Tibial nerve (tissue), 3 donors: Measurements from ENCODE around the gene SART3.

Experiments used
- CTCF ChIP-seq, 5 experiments: fragments of 200-600 bp in 3 of 5; fragments of 450-650 bp in 2 of 5; sonication (generic) in 3 of 5; IDR thresholded peaks; one replicate each; pipeline ENCODE4 v1.5.1; 2016 to 2019; ENCODE audit warnings: antibody characterized with exemption in 5 of 5, mild to moderate bottlenecking in 3 of 5, moderate library complexity in 2 of 5
- POLR2A ChIP-seq, 2 donors: fragments of 450-650 bp; IDR thresholded peaks; one replicate each; pipeline ENCODE4 v1.6.1; 2017; ENCODE audit warnings: antibody characterized with exemption in 2 of 2, mild to moderate bottlenecking in 2 of 2, moderate library complexity in 2 of 2

GRCh38 chr12:108551535-108551934 is 9.4 kb downstream of the SART3 start:
- TF ChIP-seq CTCF (IDR thresholded peaks at IDR 0.05) (no peak), POLR2A (IDR thresholded peaks at IDR 0.05) (no peak)
